Stomach (tissue), 9 donors: ENCODE data around the gene ZNF10. TPM values are rescaled to one million over a fixed set of nuclear protein-coding genes. Genes with fewer than 3 reads are reported as not detected.

Source experiments
- DNase-seq, 2 donors: peaks; one replicate each; pipeline versions ENCODE4 v3.0.0 to v3.0.0-alpha.2; 2013 to 2019
- H3K27ac ChIP-seq, 5 donors: fragments of 200-600 bp in 4 of 5; sonication (generic) in 4 of 5; one replicate each; pipeline ENCODE4 v1.5.1; 2013 to 2019; ENCODE audit warnings: mild to moderate bottlenecking in 1 of 5, moderate library complexity in 1 of 5
- H3K27me3 ChIP-seq, 3 donors: fragments of 200-600 bp; sonication (generic); one replicate each; pipeline ENCODE4 v1.5.1; 2017 to 2019; ENCODE audit warnings: mixed run types in 1 of 3
- H3K36me3 ChIP-seq, 4 donors: fragments of 200-600 bp; sonication (generic); 1 replicate in 3 of 4; 2 replicates in 1 of 4; pipeline ENCODE4 v1.5.1; 2016 to 2019
- H3K4me1 ChIP-seq, 4 donors: fragments of 200-600 bp; sonication (generic); one replicate each; pipeline ENCODE4 v1.5.1; 2016 to 2019
- H3K4me3 ChIP-seq, 4 donors: fragments of 200-600 bp; sonication (generic) in 3 of 4; one replicate each; pipeline ENCODE4 v1.5.1; 2016 to 2019; ENCODE audit warnings: mild to moderate bottlenecking in 1 of 4
- H3K9me3 ChIP-seq, 4 donors: fragments of 200-600 bp; sonication (generic); one replicate each; pipeline ENCODE4 v1.5.1; 2016 to 2019
- EP300 ChIP-seq: sonication (generic); formaldehyde crosslinking; IDR thresholded peaks from one replicate; pipeline ENCODE4 v1.6.1; 2017; ENCODE audit warnings: antibody characterized with exemption
- POLR2A ChIP-seq, 4 donors: fragments of 450-650 bp; IDR thresholded peaks; one replicate each; pipeline ENCODE4 v1.6.1; 2016; ENCODE audit warnings: antibody characterized with exemption in 4 of 4, control low read depth in 2 of 4, mild to moderate bottlenecking in 1 of 4, moderate library complexity in 1 of 4
- POLR2AphosphoS5 ChIP-seq, 3 donors: sonication (generic); formaldehyde crosslinking; IDR thresholded peaks; one replicate each; pipeline ENCODE4 v1.6.1; 2016; ENCODE audit warnings: antibody characterized with exemption in 3 of 3
- WGBS, 5 donors: extraction: QIAGEN DNeasy Blood & Tissue Kit in 3 of 5; methylation state at CpG; one replicate each; pipeline versions ENCODE4 v1.1.5 to v1.1.7; 2013 to 2018; 5-methylcytosine and 5-hydroxymethylcytosine counted together
- intact Hi-C: fragments of 100-400 bp; cut with DNase I; formaldehyde crosslinking; loops from one replicate; pipeline ENCODE4 v1.15.1; 2023; ENCODE audit warnings: low total_unique reads
- polyA plus RNA-seq, 3 donors: library from polyadenylated mRNA; stranded (reverse); fragments of 200-250 nt; gene quantifications; one replicate each; pipeline ENCODE4 v1.2.3, GENCODE V29; 2013
- total RNA-seq, 5 donors: library from RNA; depleted of rRNA; stranded (reverse); fragments of >200 nt; gene quantifications; one replicate each; pipeline versions ENCODE4 v1.1.0 to v1.2.3, GENCODE V29; 2014 to 2016
- TF ChIP-seq, protein P1 (sequence below), 7 experiments: fragments of 450-650 bp in 4 of 7; fragments of 200-600 bp in 3 of 7; sonication (generic) in 3 of 7; IDR thresholded peaks; one replicate each; pipeline ENCODE4 v1.5.1; 2016 to 2019; ENCODE audit warnings: antibody characterized with exemption in 7 of 7, control low read depth in 2 of 7, mild to moderate bottlenecking in 1 of 7
- donor health status: healthy with polysubstance abuse.
- donor health status: Bipolar disorder and iron deficiency.
- donor health status: healthy.

The ZNF10 gene
- total and polyA plus RNA-seq, 8 donors, result 2.4 to 20.7 (median 5.8) TPM; not detected in 1

DNA sequence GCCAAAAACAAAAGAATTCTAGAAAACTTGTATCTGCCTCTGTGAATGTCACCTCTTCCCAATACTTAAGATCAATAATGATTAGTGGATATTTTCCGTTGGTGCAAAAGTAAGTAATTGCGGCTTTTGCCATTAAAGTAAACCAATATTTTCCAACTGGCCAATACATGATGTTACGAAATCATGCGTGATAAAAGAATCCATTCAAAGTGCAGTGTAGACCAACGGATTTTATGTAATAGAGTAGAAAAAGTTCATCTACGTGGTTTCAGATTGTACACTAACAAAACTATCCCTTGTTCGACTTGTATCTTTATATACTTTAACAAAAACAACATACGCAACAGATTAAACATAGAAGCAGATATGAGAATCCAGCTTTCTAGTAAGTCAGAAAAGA is 50.2 kb downstream of the ZNF10 start:
- no peaks in the 10 kb centered on the region for H3K27me3 ChIP-seq
- TF ChIP-seq EP300 (no peak), POLR2AphosphoS5 (IDR thresholded peaks at IDR 0.05) (no peak), POLR2A (IDR thresholded peaks at IDR 0.05) (no peak)
- TF ChIP-seq, protein P1, sequence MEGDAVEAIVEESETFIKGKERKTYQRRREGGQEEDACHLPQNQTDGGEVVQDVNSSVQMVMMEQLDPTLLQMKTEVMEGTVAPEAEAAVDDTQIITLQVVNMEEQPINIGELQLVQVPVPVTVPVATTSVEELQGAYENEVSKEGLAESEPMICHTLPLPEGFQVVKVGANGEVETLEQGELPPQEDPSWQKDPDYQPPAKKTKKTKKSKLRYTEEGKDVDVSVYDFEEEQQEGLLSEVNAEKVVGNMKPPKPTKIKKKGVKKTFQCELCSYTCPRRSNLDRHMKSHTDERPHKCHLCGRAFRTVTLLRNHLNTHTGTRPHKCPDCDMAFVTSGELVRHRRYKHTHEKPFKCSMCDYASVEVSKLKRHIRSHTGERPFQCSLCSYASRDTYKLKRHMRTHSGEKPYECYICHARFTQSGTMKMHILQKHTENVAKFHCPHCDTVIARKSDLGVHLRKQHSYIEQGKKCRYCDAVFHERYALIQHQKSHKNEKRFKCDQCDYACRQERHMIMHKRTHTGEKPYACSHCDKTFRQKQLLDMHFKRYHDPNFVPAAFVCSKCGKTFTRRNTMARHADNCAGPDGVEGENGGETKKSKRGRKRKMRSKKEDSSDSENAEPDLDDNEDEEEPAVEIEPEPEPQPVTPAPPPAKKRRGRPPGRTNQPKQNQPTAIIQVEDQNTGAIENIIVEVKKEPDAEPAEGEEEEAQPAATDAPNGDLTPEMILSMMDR (IDR thresholded peaks at IDR 0.05), result no peak
- H3K4me1 ChIP-seq, result peaks cover 6 to 14% (median 12%) of the 10 kb centered on the region in 4 donors
- no peak for DNase-seq
- H3K4me3 ChIP-seq, result no peak overlapping the region
- peaks cover 0 to 82% (median 48%) of the 10 kb centered on the region in 4 donors for H3K9me3 ChIP-seq
- intact Hi-C loops, result no loop called here
- no peak overlapping the region for H3K27ac ChIP-seq
- WGBS, 5 donors, result 96 to 98% (median 97%) methylated on average over 8 of the region's 8 CpGs
- peaks cover 18 to 31% (median 30%) of the 10 kb centered on the region in 4 donors for H3K36me3 ChIP-seq

DNA sequence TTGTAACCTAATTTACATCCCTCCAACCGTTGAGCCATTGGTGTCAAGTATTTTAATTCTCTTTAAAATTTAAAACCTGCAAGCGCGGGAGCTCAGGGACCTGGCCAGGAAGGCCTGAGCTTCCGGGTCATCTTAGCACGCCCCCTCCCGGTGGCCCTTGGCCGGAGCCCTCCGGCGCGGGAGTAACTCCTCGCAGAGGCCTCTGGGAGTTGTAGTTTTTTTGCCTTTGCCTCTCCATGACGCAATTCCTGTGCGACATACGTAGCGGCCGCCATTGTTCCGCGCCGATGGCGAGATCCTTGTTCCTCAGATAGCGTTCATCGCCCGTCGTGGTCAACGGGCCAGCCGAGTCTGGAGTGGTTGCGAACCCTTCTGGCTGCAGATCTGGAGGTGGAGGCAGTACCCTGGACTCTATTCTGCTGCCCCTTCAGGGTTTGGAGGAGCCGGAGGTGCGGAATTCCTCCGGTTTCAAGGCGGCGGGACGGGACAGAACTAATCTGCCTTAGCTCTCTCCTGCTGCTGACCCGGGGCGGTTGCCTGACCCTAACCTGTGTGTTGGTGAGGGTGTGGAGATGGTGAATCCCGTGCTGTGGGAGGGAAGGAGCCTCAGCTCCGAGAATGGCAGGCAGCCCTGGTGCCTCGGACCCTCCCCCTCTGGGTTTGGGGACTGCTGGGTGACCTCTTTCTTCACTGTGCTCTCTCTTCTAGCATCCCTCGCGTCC is 51.0 kb downstream of the ZNF10 start, which contains the start of gene ZNF268:
ZNF268 (plus strand) TSS at position 258 of the 722 bp plus-strand sequence. CDS start 503 bp downstream, outside the sequence.
- 1 to 3% (median 1%) methylated on average over 38 to 40 of the region's 40 CpGs for WGBS, 5 donors
- DNase-seq, result peak; percentile 94 to 97
- H3K36me3 ChIP-seq, result peaks cover 25 to 38% (median 37%) of the 10 kb centered on the region in 4 donors
- peaks cover 5 to 82% (median 50%) of the 10 kb centered on the region in 4 donors for H3K9me3 ChIP-seq
- TF ChIP-seq, protein P1 (IDR thresholded peaks at IDR 0.05), result peak in 5 of 7 experiments; percentile 18 to 91 (median 77)
- TF ChIP-seq POLR2A (IDR thresholded peaks at IDR 0.05), result no peak
- TF ChIP-seq POLR2AphosphoS5 (IDR thresholded peaks at IDR 0.05), result peak; percentile 74 to 94 (median 85)
- TF ChIP-seq EP300, result no peak
- H3K4me1 ChIP-seq, result peaks cover 6 to 14% (median 12%) of the 10 kb centered on the region in 4 donors
- peak within 1 kb of the TSS; percentile 52 to 83 (median 79) for H3K27ac ChIP-seq
- H3K4me3 ChIP-seq, result peak within 1 kb of the TSS; percentile 69 to 99 (median 84)
- H3K27me3 ChIP-seq, result no peaks in the 10 kb centered on the region
- intact Hi-C loops, result no loop called here

DNA sequence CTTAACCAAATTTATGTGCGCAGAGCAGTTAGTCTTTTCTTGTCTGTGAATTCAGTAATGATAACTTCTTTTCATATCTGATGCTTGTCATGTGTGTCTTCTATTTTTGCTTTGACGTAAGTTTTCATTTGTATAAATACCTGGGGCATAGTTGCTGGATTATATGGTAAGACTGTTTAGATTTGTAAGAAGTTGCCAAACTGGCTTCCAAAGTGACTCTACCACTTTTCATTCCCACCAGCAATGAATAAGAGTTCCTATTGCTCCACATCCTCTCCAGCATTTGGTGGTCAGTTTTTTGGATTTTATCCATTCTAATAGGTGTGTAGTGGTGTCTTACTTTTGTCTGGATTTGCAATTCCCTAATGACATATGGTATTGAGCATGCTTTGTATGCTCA is 59.7 kb downstream of the ZNF10 start:
- peaks cover 70 to 100% (median 99%) of the 10 kb centered on the region in 4 donors for H3K9me3 ChIP-seq
- peaks cover 92 to 100% (median 100%) of the 10 kb centered on the region in 4 donors for H3K36me3 ChIP-seq
- TF ChIP-seq, protein P1 (IDR thresholded peaks at IDR 0.05), result no peak
- TF ChIP-seq POLR2A (IDR thresholded peaks at IDR 0.05) (no peak), EP300 (no peak), POLR2AphosphoS5 (IDR thresholded peaks at IDR 0.05) (no peak)
- no peak for DNase-seq
- no peak overlapping the region for H3K27ac ChIP-seq
- WGBS, 5 donors, result 92 to 100% (median 98%) methylated on average over 2 of the region's 2 CpGs
- no peaks in the 10 kb centered on the region for H3K27me3 ChIP-seq
- H3K4me1 ChIP-seq, result no peaks in the 10 kb centered on the region
- H3K4me3 ChIP-seq, result no peak overlapping the region
- intact Hi-C loops, result no loop called here

DNA sequence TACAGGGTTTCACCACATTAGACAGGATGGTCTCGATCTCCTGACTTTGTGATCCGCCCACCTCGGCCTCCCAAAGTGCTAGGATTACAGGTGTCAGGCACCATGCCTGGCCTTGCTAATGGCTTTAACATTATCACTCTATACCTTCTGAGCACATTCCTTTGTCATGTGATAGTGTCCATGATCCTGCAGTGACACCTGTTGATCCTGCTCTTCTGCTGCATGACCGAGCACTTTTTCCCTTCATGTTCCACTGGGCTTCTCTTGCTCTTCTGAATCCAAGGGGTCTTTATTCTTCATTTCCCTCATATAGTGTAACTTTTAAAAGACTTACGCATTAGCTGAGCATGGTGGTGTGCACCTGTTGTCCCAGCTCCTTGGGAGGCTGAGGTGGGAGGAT is 62.4 kb downstream of the ZNF10 start:
- Histone ChIP-seq H3K9me3 (peaks cover 61 to 95% (median 91%) of the 10 kb centered on the region in 4 donors), H3K4me1 (no peaks in the 10 kb centered on the region), H3K27ac (no peak overlapping the region), H3K36me3 (peaks cover 86 to 92% (median 92%) of the 10 kb centered on the region in 4 donors), H3K4me3 (peak overlapping the region in 1 of 4 donors; percentile 16), H3K27me3 (no peaks in the 10 kb centered on the region)
- DNase-seq, result no peak
- intact Hi-C loops, result no loop called here
- TF ChIP-seq, protein P1 (IDR thresholded peaks at IDR 0.05), result no peak
- TF ChIP-seq POLR2AphosphoS5 (IDR thresholded peaks at IDR 0.05) (no peak), POLR2A (IDR thresholded peaks at IDR 0.05) (no peak), EP300 (no peak)
- 97 to 99% (median 98%) methylated on average over 5 of the region's 5 CpGs for WGBS, 5 donors
